ENCODE measurements around the gene MRFAP1. TPM values are rescaled to one million over a fixed set of nuclear protein-coding genes. Genes with fewer than 3 reads are reported as not detected.

The MRFAP1 gene
- total and polyA plus RNA-seq, 2 experiments from 2014 or later: 221 to 256 TPM

- Histone ChIP-seq H3K4me2 (no peak overlapping the region), H3K27ac (no peak overlapping the region), H3K9me2 (replicated peaks; ENCODE audit: insufficient read depth) (no peaks in the 10 kb centered on the region), H3K4me1 (ENCODE audit: insufficient read depth) (no peaks in the 10 kb centered on the region), H2AFZ (no peak overlapping the region), H3K79me2 (no peaks in the 10 kb centered on the region), H3K36me3 (replicated peaks; ENCODE audit: insufficient read depth, low read depth) (no peaks in the 10 kb centered on the region), H3K27me3 (no peaks in the 10 kb centered on the region), H4K20me1 (ENCODE audit: insufficient read depth, poor library complexity, severe bottlenecking) (no peaks in the 10 kb centered on the region), H3K4me3 (no peak overlapping the region), H3K9me3 (ENCODE audit: low read depth) (no peaks in the 10 kb centered on the region)
- 89% methylated on average over 13 of the region's 13 CpGs for WGBS (ENCODE audit: low lambda C conversion rate, missing lambda C conversion rate)
- DNase-seq (ENCODE audit: low spot score): no peak
- TF ChIP-seq CTCF (IDR thresholded peaks at IDR 0.05; ENCODE audit: poor library complexity) (no peak), EZH2phosphoT487 (IDR thresholded peaks at IDR 0.05; ENCODE audit: low read depth, severe bottlenecking, unreplicated experiment) (no peak), EZH2 (IDR thresholded peaks at IDR 0.05; ENCODE audit: borderline replicate concordance) (no peak)
These were observed 41.8 kb upstream of the MRFAP1 start for GRCh38 chr4:6598641-6599040.

GRCh38 chr4:6601661-6602250 lies 38.7 kb upstream of the MRFAP1 start:
- Histone ChIP-seq H3K79me2 (no peaks in the 10 kb centered on the region), H2AFZ (no peak overlapping the region), H3K4me1 (ENCODE audit: insufficient read depth) (no peaks in the 10 kb centered on the region), H3K27me3 (no peaks in the 10 kb centered on the region), H3K9me2 (replicated peaks; ENCODE audit: insufficient read depth) (no peaks in the 10 kb centered on the region), H3K27ac (no peak overlapping the region), H3K36me3 (replicated peaks; ENCODE audit: insufficient read depth, low read depth) (no peaks in the 10 kb centered on the region), H4K20me1 (ENCODE audit: insufficient read depth, poor library complexity, severe bottlenecking) (no peaks in the 10 kb centered on the region), H3K4me2 (no peak overlapping the region), H3K4me3 (no peak overlapping the region), H3K9me3 (ENCODE audit: low read depth) (no peaks in the 10 kb centered on the region)
- TF ChIP-seq EZH2phosphoT487 (IDR thresholded peaks at IDR 0.05; ENCODE audit: low read depth, severe bottlenecking, unreplicated experiment): no peak
- WGBS (ENCODE audit: low lambda C conversion rate, missing lambda C conversion rate): 94% methylated on average over 10 of the region's 10 CpGs
- no peak for DNase-seq (ENCODE audit: low spot score)

GRCh38 chr4:6602289-6602688 lies 38.2 kb upstream of the MRFAP1 start:
- H3K4me2 ChIP-seq: no peak overlapping the region
- H3K27me3 ChIP-seq: no peaks in the 10 kb centered on the region
- no peak overlapping the region for H3K4me3 ChIP-seq
- no peak overlapping the region for H2AFZ ChIP-seq
- H3K79me2 ChIP-seq: no peaks in the 10 kb centered on the region
- H3K27ac ChIP-seq: no peak overlapping the region
- no peaks in the 10 kb centered on the region for H3K9me2 ChIP-seq (replicated peaks; ENCODE audit: insufficient read depth)
- WGBS (ENCODE audit: low lambda C conversion rate, missing lambda C conversion rate): 87% methylated on average over 6 of the region's 6 CpGs
- no peak for DNase-seq (ENCODE audit: low spot score)
- H3K36me3 ChIP-seq (replicated peaks; ENCODE audit: insufficient read depth, low read depth): no peaks in the 10 kb centered on the region
- TF ChIP-seq EZH2 (IDR thresholded peaks at IDR 0.05; ENCODE audit: borderline replicate concordance) (no peak), CTCF (IDR thresholded peaks at IDR 0.05; ENCODE audit: poor library complexity) (no peak), EZH2phosphoT487 (IDR thresholded peaks at IDR 0.05; ENCODE audit: low read depth, severe bottlenecking, unreplicated experiment) (no peak)
- H3K4me1 ChIP-seq (ENCODE audit: insufficient read depth): no peaks in the 10 kb centered on the region
- no peaks in the 10 kb centered on the region for H4K20me1 ChIP-seq (ENCODE audit: insufficient read depth, poor library complexity, severe bottlenecking)
- no peaks in the 10 kb centered on the region for H3K9me3 ChIP-seq (ENCODE audit: low read depth)

- 91% methylated on average over 12 of the region's 12 CpGs for WGBS (ENCODE audit: low lambda C conversion rate, missing lambda C conversion rate)
- TF ChIP-seq EZH2 (IDR thresholded peaks at IDR 0.05; ENCODE audit: borderline replicate concordance) (no peak), CTCF (IDR thresholded peaks at IDR 0.05; ENCODE audit: poor library complexity) (no peak), EZH2phosphoT487 (IDR thresholded peaks at IDR 0.05; ENCODE audit: low read depth, severe bottlenecking, unreplicated experiment) (no peak)
- H2AFZ ChIP-seq: no peak overlapping the region
These were observed 37.4 kb upstream of the MRFAP1 start for GRCh38 chr4:6603128-6603527.

More at GRCh38 chr4:6603128-6603527, 37.4 kb upstream of the MRFAP1 start:
- H4K20me1 ChIP-seq (ENCODE audit: insufficient read depth, poor library complexity, severe bottlenecking): no peaks in the 10 kb centered on the region
- no peaks in the 10 kb centered on the region for H3K79me2 ChIP-seq
- no peak overlapping the region for H3K27ac ChIP-seq
- no peak for DNase-seq (ENCODE audit: low spot score)
- H3K27me3 ChIP-seq: no peaks in the 10 kb centered on the region
- H3K4me1 ChIP-seq (ENCODE audit: insufficient read depth): no peaks in the 10 kb centered on the region
- no peaks in the 10 kb centered on the region for H3K9me3 ChIP-seq (ENCODE audit: low read depth)
- H3K4me2 ChIP-seq: no peak overlapping the region
- H3K9me2 ChIP-seq (replicated peaks; ENCODE audit: insufficient read depth): no peaks in the 10 kb centered on the region
- H3K36me3 ChIP-seq (replicated peaks; ENCODE audit: insufficient read depth, low read depth): no peaks in the 10 kb centered on the region
- no peak overlapping the region for H3K4me3 ChIP-seq
